GM20000 (cell line): Measurements from ENCODE around the gene CAMTA1.

Experiments
- DNase-seq: peaks from one replicate; pipeline ENCODE4 v3.0.0; 2012; ENCODE audit warnings: low spot score
- TF ChIP-seq, protein P1 (sequence below): IDR thresholded peaks from 2 replicates; pipeline ENCODE4 v1.5.1; 2012; ENCODE audit warnings: mild to moderate bottlenecking, control low read depth; ENCODE audit errors: extremely low read depth, missing control alignments

Gene CAMTA1

DNA sequence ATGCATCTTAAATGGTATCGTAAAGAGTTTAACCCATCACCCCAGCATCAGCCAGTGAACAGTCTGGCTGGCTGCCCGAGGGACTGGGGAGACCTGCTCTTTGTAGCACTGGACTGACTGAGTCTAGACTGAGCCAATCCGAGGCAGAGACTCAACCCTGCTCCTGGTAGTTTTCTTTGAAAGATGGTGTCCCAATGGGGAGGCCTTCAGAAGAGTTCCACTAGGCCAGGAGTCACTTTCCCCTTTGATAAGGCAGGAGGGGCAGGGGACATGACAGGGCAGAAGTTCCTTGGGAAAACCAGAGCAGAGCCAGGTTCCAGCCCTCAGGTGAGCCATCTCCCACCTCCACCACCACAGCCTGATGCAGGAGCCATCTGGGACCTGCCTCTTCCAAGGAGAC, 203.5 kb downstream of the CAMTA1 start:
- TF ChIP-seq, protein P1, sequence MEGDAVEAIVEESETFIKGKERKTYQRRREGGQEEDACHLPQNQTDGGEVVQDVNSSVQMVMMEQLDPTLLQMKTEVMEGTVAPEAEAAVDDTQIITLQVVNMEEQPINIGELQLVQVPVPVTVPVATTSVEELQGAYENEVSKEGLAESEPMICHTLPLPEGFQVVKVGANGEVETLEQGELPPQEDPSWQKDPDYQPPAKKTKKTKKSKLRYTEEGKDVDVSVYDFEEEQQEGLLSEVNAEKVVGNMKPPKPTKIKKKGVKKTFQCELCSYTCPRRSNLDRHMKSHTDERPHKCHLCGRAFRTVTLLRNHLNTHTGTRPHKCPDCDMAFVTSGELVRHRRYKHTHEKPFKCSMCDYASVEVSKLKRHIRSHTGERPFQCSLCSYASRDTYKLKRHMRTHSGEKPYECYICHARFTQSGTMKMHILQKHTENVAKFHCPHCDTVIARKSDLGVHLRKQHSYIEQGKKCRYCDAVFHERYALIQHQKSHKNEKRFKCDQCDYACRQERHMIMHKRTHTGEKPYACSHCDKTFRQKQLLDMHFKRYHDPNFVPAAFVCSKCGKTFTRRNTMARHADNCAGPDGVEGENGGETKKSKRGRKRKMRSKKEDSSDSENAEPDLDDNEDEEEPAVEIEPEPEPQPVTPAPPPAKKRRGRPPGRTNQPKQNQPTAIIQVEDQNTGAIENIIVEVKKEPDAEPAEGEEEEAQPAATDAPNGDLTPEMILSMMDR: no peak
- no peak for DNase-seq

- TF ChIP-seq, protein P1: no peak
Measured at GRCh38 chr1:6989212-6990159, 204.2 kb downstream of the CAMTA1 start.

GRCh38 chr1:6991266-6991665, 206.0 kb downstream of the CAMTA1 start:
- TF ChIP-seq, protein P1: no peak
- DNase-seq: no peak

More at GRCh38 chr1:6989212-6990159, 204.2 kb downstream of the CAMTA1 start:
- DNase-seq: no peak

DNA sequence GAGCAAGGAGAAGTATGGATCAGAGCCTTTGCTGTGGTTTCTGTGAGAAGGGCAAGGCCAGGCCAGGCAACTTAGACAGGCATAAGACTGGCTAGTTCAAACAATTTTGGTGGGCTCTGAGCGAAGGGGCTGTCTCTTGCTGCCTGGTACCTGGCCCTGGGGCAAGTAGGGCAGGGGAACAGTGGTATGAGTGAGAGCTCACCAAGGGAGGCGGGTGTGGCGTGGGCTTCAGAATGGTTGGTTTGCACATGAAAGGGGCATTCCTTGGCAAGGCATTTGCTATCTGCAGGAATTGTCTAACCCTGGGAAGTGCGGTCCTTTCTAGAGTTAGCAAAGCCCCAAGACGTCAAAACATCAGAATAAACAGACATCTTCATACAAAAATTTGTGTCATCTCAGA, 210.5 kb downstream of the CAMTA1 start:
- DNase-seq: no peak
- TF ChIP-seq, protein P1: no peak

DNA sequence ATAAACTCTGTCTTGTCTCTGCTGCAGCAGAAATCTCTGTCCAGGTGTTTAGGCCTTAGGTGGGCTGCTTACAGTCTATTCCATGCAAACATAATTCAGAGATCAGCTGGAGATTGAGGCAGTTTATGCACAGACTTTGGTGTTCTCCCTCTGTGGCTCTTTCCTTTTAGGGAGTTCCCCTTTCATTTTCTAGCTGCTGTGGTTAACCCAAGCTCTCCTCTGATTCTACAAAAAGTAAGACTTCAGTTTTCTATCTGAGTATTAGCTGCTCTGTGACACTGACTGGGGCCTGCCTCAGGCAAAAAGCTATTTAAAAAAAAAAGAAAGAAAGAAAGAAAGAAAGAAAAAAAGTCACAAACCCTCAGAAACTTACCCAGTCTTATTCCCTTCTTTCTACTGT, 211.1 kb downstream of the CAMTA1 start:
- peak; percentile 69 for DNase-seq
- TF ChIP-seq, protein P1: no peak

DNA sequence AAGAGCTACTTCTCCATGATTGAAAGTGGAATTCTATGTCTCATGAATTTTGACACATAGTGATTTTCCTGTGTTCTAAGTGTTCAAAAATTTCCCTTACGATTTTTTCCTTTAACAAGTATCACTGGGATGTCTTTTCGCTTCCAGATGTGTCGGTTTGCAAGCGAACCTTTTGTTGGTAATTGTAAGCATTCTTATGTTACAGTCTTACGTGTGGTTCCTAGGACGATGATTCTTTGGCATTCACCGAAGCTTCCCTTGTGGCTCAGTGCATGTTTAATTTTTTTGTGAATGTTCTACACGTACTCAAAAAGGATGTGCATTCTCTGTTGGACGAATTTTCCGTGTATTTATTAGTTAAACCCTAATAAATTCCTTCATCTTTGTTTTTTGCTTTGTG, 211.6 kb downstream of the CAMTA1 start:
- TF ChIP-seq, protein P1: no peak

GRCh38 chr1:6998267-6998666, 213.0 kb downstream of the CAMTA1 start:
- TF ChIP-seq, protein P1: no peak
- DNase-seq: no peak

More for the DNA sequence above, 211.6 kb downstream of the CAMTA1 start:
- no peak for DNase-seq
